ENCODE data around the gene KIAA0319L. TPM values are rescaled to one million over a fixed set of nuclear protein-coding genes. Genes with fewer than 3 reads are reported as not detected.

The KIAA0319L gene
- total RNA-seq, 1 donor from 2014 or later: 69.2 TPM

DNA sequence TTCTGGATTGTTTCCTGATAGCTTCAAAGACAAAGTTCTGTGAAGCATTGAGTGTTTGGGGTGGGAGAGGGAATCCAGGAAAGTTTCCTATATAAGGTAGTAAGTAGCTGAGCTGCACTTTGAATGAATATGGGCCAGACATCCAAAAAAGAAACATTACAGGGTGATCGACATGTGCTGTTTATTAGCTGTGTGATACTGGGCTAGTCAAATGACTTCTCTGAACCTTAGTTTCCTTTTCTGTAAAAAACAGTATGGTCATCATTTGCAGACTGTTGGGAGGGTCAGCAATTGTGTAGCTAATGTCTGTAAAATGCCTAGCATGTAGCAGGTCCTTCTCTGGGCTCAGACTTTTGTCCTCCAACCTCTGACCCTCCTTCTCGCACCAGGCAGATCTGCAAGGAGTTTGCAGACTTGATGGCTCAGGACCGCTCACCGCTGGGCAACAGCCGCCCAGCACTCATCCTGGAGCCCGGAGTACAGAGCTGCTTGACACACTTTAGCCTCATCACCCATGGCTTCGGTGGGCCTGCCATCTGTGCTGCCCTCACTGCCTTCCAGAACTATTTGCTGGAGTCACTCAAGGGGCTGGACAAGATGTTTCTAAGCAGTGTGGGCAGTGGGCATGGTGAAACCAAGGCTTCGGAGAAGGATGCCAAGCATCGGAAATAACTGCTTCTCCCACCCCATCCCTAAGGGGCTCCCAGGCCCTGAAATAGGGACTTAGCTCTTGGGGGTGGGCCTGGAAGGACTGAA is 37.0 kb upstream of the KIAA0319L start:
- Mint-ChIP-seq H3K27ac (ENCODE audit: unreplicated experiment) (no peak overlapping the region), H3K36me3 (ENCODE audit: low read depth, unreplicated experiment) (peaks cover 17% of the 10 kb centered on the region), H3K4me1 (ENCODE audit: unreplicated experiment) (peaks cover 3% of the 10 kb centered on the region), H3K27me3 (ENCODE audit: unreplicated experiment) (peaks cover 13% of the 10 kb centered on the region), H3K9me3 (ENCODE audit: unreplicated experiment) (no peaks in the 10 kb centered on the region), H3K4me3 (ENCODE audit: unreplicated experiment) (no peak overlapping the region)
- no peak for DNase-seq (ENCODE audit: low spot score)
- TF ChIP-seq CTCF (IDR thresholded peaks at IDR 0.05; ENCODE audit: unreplicated experiment): no peak

DNA sequence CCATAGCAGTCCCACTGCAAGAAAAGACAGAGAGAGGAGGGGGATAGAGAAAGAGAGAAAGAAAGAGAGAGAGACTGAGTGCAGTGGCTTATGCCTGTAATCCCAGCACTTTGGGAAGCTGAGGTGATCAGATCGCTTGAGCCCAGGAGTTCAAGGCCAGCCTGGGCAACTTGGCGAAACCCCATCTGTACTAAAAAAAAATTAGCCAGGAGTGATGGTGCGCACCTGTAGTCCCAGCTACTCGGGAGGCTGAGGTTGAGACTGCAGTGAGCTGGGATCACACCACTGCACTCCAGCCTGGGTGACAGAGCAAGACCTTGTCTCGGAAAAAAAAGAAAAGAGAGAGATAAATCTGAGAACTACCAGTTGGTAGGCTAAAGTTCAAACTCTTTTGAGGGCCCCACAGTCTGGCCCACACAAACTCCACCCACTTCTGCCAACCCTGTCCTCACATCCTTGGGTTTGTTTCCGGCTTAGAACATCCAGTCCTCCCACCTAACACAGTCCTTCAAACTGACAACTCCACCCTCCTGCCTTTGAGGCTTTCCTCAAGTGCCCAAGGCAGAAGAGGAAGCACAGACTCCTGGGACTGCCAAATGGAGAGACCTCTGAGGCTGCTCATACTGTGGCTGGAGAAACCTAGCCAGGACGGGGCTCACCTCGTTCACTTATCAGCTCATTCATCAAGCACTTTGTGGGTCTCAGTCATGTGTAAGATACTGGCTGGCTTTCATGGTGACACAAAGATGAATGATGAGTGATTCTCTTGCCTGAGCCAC is 36.0 kb upstream of the KIAA0319L start:
- H3K27me3 Mint-ChIP-seq (ENCODE audit: unreplicated experiment): peaks cover 13% of the 10 kb centered on the region
- no peak overlapping the region for H3K27ac Mint-ChIP-seq (ENCODE audit: unreplicated experiment)
- H3K4me3 Mint-ChIP-seq (ENCODE audit: unreplicated experiment): no peak overlapping the region
- H3K36me3 Mint-ChIP-seq (ENCODE audit: low read depth, unreplicated experiment): peaks cover 22% of the 10 kb centered on the region
- H3K4me1 Mint-ChIP-seq (ENCODE audit: unreplicated experiment): peaks cover 3% of the 10 kb centered on the region
- no peak for TF ChIP-seq CTCF (IDR thresholded peaks at IDR 0.05; ENCODE audit: unreplicated experiment)
- no peaks in the 10 kb centered on the region for H3K9me3 Mint-ChIP-seq (ENCODE audit: unreplicated experiment)
- no peak for DNase-seq (ENCODE audit: low spot score)

GRCh38 chr1:35591211-35591610 is 34.0 kb upstream of the KIAA0319L start:
- DNase-seq (ENCODE audit: low spot score): no peak
- H3K4me1 Mint-ChIP-seq (ENCODE audit: unreplicated experiment): peaks cover 3% of the 10 kb centered on the region
- H3K27ac Mint-ChIP-seq (ENCODE audit: unreplicated experiment): peak overlapping the region; percentile 21
- H3K9me3 Mint-ChIP-seq (ENCODE audit: unreplicated experiment): no peaks in the 10 kb centered on the region
- H3K4me3 Mint-ChIP-seq (ENCODE audit: unreplicated experiment): peak overlapping the region; percentile 78
- peaks cover 22% of the 10 kb centered on the region for H3K36me3 Mint-ChIP-seq (ENCODE audit: low read depth, unreplicated experiment)
- peaks cover 18% of the 10 kb centered on the region for H3K27me3 Mint-ChIP-seq (ENCODE audit: unreplicated experiment)
- no peak for TF ChIP-seq CTCF (IDR thresholded peaks at IDR 0.05; ENCODE audit: unreplicated experiment)

GRCh38 chr1:35590476-35591040 is 33.4 kb upstream of the KIAA0319L start:
- H3K9me3 Mint-ChIP-seq (ENCODE audit: unreplicated experiment): no peaks in the 10 kb centered on the region
- DNase-seq (ENCODE audit: low spot score): no peak
- H3K36me3 Mint-ChIP-seq (ENCODE audit: low read depth, unreplicated experiment): peaks cover 18% of the 10 kb centered on the region
- no peak for TF ChIP-seq CTCF (IDR thresholded peaks at IDR 0.05; ENCODE audit: unreplicated experiment)
- H3K4me3 Mint-ChIP-seq (ENCODE audit: unreplicated experiment): no peak overlapping the region
- H3K27ac Mint-ChIP-seq (ENCODE audit: unreplicated experiment): no peak overlapping the region
- H3K27me3 Mint-ChIP-seq (ENCODE audit: unreplicated experiment): peaks cover 19% of the 10 kb centered on the region
- H3K4me1 Mint-ChIP-seq (ENCODE audit: unreplicated experiment): peaks cover 3% of the 10 kb centered on the region
